Measurements from ENCODE around the gene AIP.

DNA sequence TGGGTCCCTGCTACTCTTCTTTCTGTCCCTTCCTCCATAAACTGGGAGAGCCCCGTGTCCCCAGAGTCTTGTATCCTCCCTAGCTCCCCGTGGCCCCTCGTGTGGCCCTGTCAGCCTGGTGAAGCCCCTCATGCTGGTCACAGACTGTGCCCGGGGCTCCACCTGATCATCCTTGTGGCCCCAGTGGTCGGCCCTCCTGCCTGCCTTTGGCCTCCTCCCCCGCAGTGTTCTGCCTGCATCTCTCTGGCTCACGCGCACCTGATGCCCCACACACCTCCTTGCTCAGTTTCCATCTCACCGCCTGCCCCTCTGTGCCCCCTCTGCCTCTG, 41.6 kb downstream of the AIP start:
- TF ChIP-seq, protein P1, sequence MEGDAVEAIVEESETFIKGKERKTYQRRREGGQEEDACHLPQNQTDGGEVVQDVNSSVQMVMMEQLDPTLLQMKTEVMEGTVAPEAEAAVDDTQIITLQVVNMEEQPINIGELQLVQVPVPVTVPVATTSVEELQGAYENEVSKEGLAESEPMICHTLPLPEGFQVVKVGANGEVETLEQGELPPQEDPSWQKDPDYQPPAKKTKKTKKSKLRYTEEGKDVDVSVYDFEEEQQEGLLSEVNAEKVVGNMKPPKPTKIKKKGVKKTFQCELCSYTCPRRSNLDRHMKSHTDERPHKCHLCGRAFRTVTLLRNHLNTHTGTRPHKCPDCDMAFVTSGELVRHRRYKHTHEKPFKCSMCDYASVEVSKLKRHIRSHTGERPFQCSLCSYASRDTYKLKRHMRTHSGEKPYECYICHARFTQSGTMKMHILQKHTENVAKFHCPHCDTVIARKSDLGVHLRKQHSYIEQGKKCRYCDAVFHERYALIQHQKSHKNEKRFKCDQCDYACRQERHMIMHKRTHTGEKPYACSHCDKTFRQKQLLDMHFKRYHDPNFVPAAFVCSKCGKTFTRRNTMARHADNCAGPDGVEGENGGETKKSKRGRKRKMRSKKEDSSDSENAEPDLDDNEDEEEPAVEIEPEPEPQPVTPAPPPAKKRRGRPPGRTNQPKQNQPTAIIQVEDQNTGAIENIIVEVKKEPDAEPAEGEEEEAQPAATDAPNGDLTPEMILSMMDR (IDR thresholded peaks at IDR 0.05): no peak
- no peak for TF ChIP-seq POLR2AphosphoS5 (IDR thresholded peaks at IDR 0.05; ENCODE audit: low read depth, low read length)
- no peak for TF ChIP-seq TCF7L2 (IDR thresholded peaks at IDR 0.05; ENCODE audit: low read depth, low read length)
- TF ChIP-seq, protein P2, sequence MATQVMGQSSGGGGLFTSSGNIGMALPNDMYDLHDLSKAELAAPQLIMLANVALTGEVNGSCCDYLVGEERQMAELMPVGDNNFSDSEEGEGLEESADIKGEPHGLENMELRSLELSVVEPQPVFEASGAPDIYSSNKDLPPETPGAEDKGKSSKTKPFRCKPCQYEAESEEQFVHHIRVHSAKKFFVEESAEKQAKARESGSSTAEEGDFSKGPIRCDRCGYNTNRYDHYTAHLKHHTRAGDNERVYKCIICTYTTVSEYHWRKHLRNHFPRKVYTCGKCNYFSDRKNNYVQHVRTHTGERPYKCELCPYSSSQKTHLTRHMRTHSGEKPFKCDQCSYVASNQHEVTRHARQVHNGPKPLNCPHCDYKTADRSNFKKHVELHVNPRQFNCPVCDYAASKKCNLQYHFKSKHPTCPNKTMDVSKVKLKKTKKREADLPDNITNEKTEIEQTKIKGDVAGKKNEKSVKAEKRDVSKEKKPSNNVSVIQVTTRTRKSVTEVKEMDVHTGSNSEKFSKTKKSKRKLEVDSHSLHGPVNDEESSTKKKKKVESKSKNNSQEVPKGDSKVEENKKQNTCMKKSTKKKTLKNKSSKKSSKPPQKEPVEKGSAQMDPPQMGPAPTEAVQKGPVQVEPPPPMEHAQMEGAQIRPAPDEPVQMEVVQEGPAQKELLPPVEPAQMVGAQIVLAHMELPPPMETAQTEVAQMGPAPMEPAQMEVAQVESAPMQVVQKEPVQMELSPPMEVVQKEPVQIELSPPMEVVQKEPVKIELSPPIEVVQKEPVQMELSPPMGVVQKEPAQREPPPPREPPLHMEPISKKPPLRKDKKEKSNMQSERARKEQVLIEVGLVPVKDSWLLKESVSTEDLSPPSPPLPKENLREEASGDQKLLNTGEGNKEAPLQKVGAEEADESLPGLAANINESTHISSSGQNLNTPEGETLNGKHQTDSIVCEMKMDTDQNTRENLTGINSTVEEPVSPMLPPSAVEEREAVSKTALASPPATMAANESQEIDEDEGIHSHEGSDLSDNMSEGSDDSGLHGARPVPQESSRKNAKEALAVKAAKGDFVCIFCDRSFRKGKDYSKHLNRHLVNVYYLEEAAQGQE (IDR thresholded peaks at IDR 0.05; ENCODE audit: insufficient read depth in 1 of 2, low read depth in 2 of 2, low read length in 1 of 2): no peak

Data from Panc1 (cell line).